Measurements from ENCODE around the gene FOXN3. TPM values are rescaled to one million over a fixed set of nuclear protein-coding genes. Genes with fewer than 3 reads are reported as not detected.

The FOXN3 gene
- total and polyA plus RNA-seq, 10 of the 15 experiments (the other 5 are each of a cell fraction or from before 2014, with no cell fraction given) = 4.5 to 68.9 (median 29.7) TPM

GRCh38 chr14:89445273-89445973, 28.4 kb upstream of the FOXN3 start (continued):
- no peak for TF ChIP-seq SREBF2 (IDR thresholded peaks at IDR 0.05; ENCODE audit: low read length)
- TF ChIP-seq PML (IDR thresholded peaks at IDR 0.05; ENCODE audit: low read length) = no peak
- no peak for TF ChIP-seq PAX8 (IDR thresholded peaks at IDR 0.05)
- TF ChIP-seq ZNF592 (IDR thresholded peaks at IDR 0.05) = no peak
- TF ChIP-seq RUNX3 (IDR thresholded peaks at IDR 0.05; ENCODE audit: low read length) = peak; percentile 66
- TF ChIP-seq ZBED1 (IDR thresholded peaks at IDR 0.05; ENCODE audit: borderline replicate concordance) = no peak
- TF ChIP-seq SPI1 (IDR thresholded peaks at IDR 0.05; ENCODE audit: borderline replicate concordance, insufficient read depth, low read depth, low read length) = peak; percentile 34; the same call in 1 of the 2 replicates
- TF ChIP-seq NBN (IDR thresholded peaks at IDR 0.05) = no peak
- peak; percentile 12; the same call in 1 of the 2 replicates for TF ChIP-seq EED (IDR thresholded peaks at IDR 0.05; ENCODE audit: low read depth)
- peak; percentile 60; the same call in 1 of the 2 replicates for TF ChIP-seq YY1 (IDR thresholded peaks at IDR 0.05; ENCODE audit: low read depth, low read length)
- no peak for TF ChIP-seq IKZF2 (IDR thresholded peaks at IDR 0.05)
- TF ChIP-seq ZNF384 (IDR thresholded peaks at IDR 0.05; ENCODE audit: borderline replicate concordance, low read depth, low read length) = no peak
